ENCODE results near the gene GPN2.
A peak's percentile ranks its signal among the peaks of the same experiment; 100 is the strongest.
"Not testable (repeated sequence)": the region's sequence is repeated elsewhere in the genome, so short reads cannot be mapped to it uniquely, and the experiment has no call there.

The GPN2 gene

GRCh38 chr1:26900001-26900814 is 10.1 kb upstream of the GPN2 start, which contains the start of gene GPATCH3:
GPATCH3 (minus strand) TSS chr1:26900467; CDS start chr1:26900442, 25 bp downstream.
- peak; percentile 87 for DNase-seq

- no peak for DNase-seq
Measured at GRCh38 chr1:26897351-26897750, 7.3 kb upstream of the GPN2 start.

- DNase-seq, result no peak
Measured at GRCh38 chr1:26894263-26894662, 4.2 kb upstream of the GPN2 start.

GRCh38 chr1:26890467-26890796 is 349 bp upstream of the GPN2 start:
- DNase-seq, result no peak

- no peak for DNase-seq
Measured at GRCh38 chr1:26888231-26888630, 1.9 kb downstream of the GPN2 start.

- DNase-seq, result no peak
Measured at GRCh38 chr1:26887125-26887524, 3.0 kb downstream of the GPN2 start.

GRCh38 chr1:26882696-26883463 is 7.2 kb downstream of the GPN2 start:
- DNase-seq, result no peak

- DNase-seq, result not testable (repeated sequence)
Measured at GRCh38 chr1:26881611-26882010, 8.5 kb downstream of the GPN2 start.

- no peak for DNase-seq
Measured at GRCh38 chr1:26879793-26880192, 10.3 kb downstream of the GPN2 start.

GRCh38 chr1:26877326-26877725 is 12.8 kb downstream of the GPN2 start:
- DNase-seq, result no peak

GRCh38 chr1:26874896-26875295 is 15.2 kb downstream of the GPN2 start:
- no peak for DNase-seq

- DNase-seq, result not testable (repeated sequence)
Measured at GRCh38 chr1:26873097-26873496, 17.0 kb downstream of the GPN2 start.

- DNase-seq, result peak; percentile 92
Measured at GRCh38 chr1:26864610-26865480, 25.2 kb downstream of the GPN2 start.

- no peak for DNase-seq
Measured at GRCh38 chr1:26863685-26864077, 26.4 kb downstream of the GPN2 start.

- DNase-seq, result peak; percentile 49
Measured at GRCh38 chr1:26862781-26863684, 27.1 kb downstream of the GPN2 start, which contains the start of gene SFN. SFN (plus strand) TSS chr1:26863149; CDS start chr1:26863213, 64 bp downstream.

GRCh38 chr1:26861889-26862378 is 28.1 kb downstream of the GPN2 start:
- DNase-seq, result no peak

GRCh38 chr1:26861286-26861701 is 28.8 kb downstream of the GPN2 start:
- DNase-seq, result no peak

GRCh38 chr1:26858891-26859640 is 31.0 kb downstream of the GPN2 start:
- no peak for DNase-seq

GRCh38 chr1:26858160-26858559 is 31.9 kb downstream of the GPN2 start:
- DNase-seq, result no peak

- no peak for DNase-seq
Measured at GRCh38 chr1:26857473-26858060, 32.5 kb downstream of the GPN2 start.
